ENCODE data around the gene PTPRC.

PTPRC gene

DNA sequence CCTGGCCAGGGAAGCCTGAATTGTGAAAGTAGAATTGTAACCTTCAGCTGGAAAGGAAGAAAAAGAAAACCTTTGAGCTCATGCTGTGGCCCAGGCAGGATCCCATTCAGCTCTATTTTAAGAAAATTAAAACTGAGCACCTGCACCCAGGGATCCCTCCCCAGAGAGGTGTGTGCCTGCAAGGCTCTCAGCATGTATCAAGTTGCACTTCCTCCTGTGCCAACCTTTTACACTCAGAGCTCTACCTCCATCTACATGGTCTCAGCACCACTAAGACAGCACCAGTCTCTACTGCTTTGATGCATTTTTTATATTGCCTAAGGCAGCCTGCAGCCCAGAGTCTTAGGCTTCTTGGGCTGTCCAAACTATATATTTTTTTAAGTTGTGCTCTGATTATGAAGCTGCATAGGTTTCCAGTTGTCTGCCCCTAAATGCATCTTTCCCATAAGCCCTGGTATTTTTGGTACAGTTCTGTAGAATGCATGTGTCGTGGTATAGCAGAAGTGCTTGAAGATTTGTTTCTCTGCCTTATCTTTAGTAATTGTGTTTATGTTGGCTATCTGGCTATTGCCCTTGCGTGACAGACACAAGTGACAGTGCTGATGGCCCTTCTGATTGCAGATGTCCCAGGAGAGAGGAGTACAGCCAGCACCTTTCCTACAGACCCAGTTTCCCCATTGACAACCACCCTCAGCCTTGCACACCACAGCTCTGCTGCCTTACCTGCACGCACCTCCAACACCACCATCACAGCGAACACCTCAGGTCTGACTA, 63.1 kb downstream of the PTPRC start:
- TF ChIP-seq FOXA1 (IDR thresholded peaks at IDR 0.05), result no peak
- TF ChIP-seq SP1 (IDR thresholded peaks at IDR 0.05), result no peak
- no peak for TF ChIP-seq TARDBP (IDR thresholded peaks at IDR 0.05)
- TF ChIP-seq FOXM1 (IDR thresholded peaks at IDR 0.05; ENCODE audit: borderline replicate concordance), result no peak
- TF ChIP-seq FOXK2 (IDR thresholded peaks at IDR 0.05), result no peak
- TF ChIP-seq ZNF384 (IDR thresholded peaks at IDR 0.05), result no peak
- TF ChIP-seq, protein P1, sequence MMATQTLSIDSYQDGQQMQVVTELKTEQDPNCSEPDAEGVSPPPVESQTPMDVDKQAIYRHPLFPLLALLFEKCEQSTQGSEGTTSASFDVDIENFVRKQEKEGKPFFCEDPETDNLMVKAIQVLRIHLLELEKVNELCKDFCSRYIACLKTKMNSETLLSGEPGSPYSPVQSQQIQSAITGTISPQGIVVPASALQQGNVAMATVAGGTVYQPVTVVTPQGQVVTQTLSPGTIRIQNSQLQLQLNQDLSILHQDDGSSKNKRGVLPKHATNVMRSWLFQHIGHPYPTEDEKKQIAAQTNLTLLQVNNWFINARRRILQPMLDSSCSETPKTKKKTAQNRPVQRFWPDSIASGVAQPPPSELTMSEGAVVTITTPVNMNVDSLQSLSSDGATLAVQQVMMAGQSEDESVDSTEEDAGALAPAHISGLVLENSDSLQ (IDR thresholded peaks at IDR 0.05), result no peak
- no peak for TF ChIP-seq SUZ12 (IDR thresholded peaks at IDR 0.05)
- no peak for TF ChIP-seq BHLHE40 (IDR thresholded peaks at IDR 0.05; ENCODE audit: borderline replicate concordance)
- TF ChIP-seq CTBP1 (IDR thresholded peaks at IDR 0.05; ENCODE audit: borderline replicate concordance), result no peak
- no peak for TF ChIP-seq L3MBTL2 (conservative IDR thresholded peaks at IDR 0.05)
- TF ChIP-seq HDGF (IDR thresholded peaks at IDR 0.05; ENCODE audit: borderline replicate concordance), result no peak
- TF ChIP-seq NFRKB (IDR thresholded peaks at IDR 0.05), result no peak
- ChIA-PET CTCF (no interaction called here), POLR2A (no interaction called here)
- DNase-seq (ENCODE audit: extremely low spot score), result no peak

DNA sequence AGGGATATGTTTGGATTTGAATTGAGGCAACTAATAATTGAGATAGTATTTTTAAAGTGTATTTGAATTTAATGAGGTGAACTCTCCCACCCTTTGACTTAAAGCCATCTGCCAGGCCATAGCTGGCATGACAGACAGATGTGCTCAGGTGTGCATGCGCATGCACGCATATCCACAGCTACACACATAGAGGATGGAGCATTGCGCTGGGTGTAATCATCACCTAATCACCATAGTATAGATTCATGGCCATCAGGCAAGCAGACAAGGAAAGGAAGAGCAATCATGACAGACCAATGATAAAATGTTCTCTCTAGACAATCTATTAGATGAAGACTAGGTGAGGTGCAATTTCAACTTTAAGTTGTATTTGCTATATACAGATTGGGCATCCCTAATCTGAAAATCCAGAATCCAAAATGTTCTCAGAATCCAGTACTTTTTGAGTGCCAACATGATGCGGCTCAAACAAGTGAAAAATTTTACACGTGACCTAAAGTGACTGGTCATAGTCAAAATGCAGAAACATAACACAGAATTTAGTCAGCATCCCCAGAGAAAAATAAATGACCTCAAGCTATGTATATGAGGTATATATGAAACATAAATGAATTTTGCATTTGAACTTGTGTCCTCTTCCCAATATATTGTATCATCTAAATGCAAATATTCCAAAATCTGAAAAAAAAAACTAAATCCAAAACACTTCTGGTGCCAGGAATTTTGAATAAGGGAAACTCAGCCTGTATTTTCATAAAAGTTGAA, 70.1 kb downstream of the PTPRC start:
- TF ChIP-seq, protein P1 (IDR thresholded peaks at IDR 0.05), result no peak
- no peak for TF ChIP-seq L3MBTL2 (conservative IDR thresholded peaks at IDR 0.05)
- TF ChIP-seq ELF4 (IDR thresholded peaks at IDR 0.05), result no peak
- CTCF ChIA-PET, result no interaction called here

DNA sequence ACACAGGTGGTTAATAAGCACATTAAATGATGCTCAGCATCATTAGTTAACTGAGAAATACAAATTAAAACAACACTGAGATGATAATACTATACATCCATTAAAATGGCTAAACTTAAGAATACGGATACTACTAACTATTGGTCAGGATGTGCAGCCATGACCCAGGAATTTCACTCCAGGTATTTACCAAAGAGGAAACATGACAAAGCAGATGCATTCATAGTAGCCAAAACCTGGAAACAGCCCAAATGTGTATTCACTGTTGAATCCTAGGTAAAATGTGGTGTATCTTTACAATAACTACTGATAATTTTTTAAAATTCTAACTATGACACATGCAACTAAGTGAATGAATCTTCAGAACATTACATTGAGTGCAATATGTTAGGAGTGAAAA, 73.0 kb downstream of the PTPRC start:
- DNase-seq (ENCODE audit: extremely low spot score), result no peak
- POLR2A ChIA-PET, result no interaction called here
- CTCF ChIA-PET, result no interaction called here
- no peak for TF ChIP-seq LEF1 (IDR thresholded peaks at IDR 0.05; ENCODE audit: borderline replicate concordance)
- TF ChIP-seq HDGF (IDR thresholded peaks at IDR 0.05; ENCODE audit: borderline replicate concordance), result no peak
- TF ChIP-seq ZNF384 (IDR thresholded peaks at IDR 0.05), result no peak
- TF ChIP-seq FOXK2 (IDR thresholded peaks at IDR 0.05), result no peak
- TF ChIP-seq ARNT (IDR thresholded peaks at IDR 0.05), result no peak
- no peak for TF ChIP-seq CTBP1 (IDR thresholded peaks at IDR 0.05; ENCODE audit: borderline replicate concordance)
- TF ChIP-seq NFRKB (IDR thresholded peaks at IDR 0.05), result no peak

More for the DNA sequence above, 70.1 kb downstream of the PTPRC start:
- DNase-seq (ENCODE audit: extremely low spot score), result no peak
- POLR2A ChIA-PET, result no interaction called here

DNA sequence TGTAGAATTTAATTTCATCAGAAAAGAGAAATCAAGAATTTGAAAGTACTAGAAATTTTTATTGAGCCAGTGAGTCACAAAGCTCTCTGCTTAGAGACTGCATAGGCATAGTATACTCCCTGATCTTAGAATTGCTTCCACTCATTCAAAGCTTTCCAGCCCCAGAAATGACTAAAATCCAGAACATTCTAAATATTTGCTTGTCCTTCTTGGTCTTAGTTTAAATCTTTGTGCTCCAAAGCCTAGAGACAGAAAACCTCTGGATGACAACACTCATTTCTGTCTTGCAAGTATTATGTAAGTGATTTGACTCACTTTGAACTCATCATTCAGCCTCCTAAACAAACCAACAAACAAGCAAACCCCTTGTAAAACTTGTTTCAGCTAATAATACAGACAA, 74.2 kb downstream of the PTPRC start:
- no peak for TF ChIP-seq SUZ12 (IDR thresholded peaks at IDR 0.05)
- no peak for TF ChIP-seq SP1 (IDR thresholded peaks at IDR 0.05)
- TF ChIP-seq ZNF384 (IDR thresholded peaks at IDR 0.05), result no peak
- TF ChIP-seq, protein P1 (IDR thresholded peaks at IDR 0.05), result no peak
- TF ChIP-seq FOXA1 (IDR thresholded peaks at IDR 0.05), result no peak
- TF ChIP-seq LEF1 (IDR thresholded peaks at IDR 0.05; ENCODE audit: borderline replicate concordance), result no peak
- no peak for TF ChIP-seq ARNT (IDR thresholded peaks at IDR 0.05)
- no peak for TF ChIP-seq FOXK2 (IDR thresholded peaks at IDR 0.05)
- TF ChIP-seq CTBP1 (IDR thresholded peaks at IDR 0.05; ENCODE audit: borderline replicate concordance), result no peak
- TF ChIP-seq NFRKB (IDR thresholded peaks at IDR 0.05), result no peak
- TF ChIP-seq TARDBP (IDR thresholded peaks at IDR 0.05), result no peak
- TF ChIP-seq BHLHE40 (IDR thresholded peaks at IDR 0.05; ENCODE audit: borderline replicate concordance), result no peak
- TF ChIP-seq L3MBTL2 (conservative IDR thresholded peaks at IDR 0.05), result no peak
- TF ChIP-seq HDGF (IDR thresholded peaks at IDR 0.05; ENCODE audit: borderline replicate concordance), result no peak
- TF ChIP-seq ELF4 (IDR thresholded peaks at IDR 0.05), result no peak
- ChIA-PET POLR2A (no interaction called here), CTCF (no interaction called here)
- DNase-seq (ENCODE audit: extremely low spot score), result no peak

DNA sequence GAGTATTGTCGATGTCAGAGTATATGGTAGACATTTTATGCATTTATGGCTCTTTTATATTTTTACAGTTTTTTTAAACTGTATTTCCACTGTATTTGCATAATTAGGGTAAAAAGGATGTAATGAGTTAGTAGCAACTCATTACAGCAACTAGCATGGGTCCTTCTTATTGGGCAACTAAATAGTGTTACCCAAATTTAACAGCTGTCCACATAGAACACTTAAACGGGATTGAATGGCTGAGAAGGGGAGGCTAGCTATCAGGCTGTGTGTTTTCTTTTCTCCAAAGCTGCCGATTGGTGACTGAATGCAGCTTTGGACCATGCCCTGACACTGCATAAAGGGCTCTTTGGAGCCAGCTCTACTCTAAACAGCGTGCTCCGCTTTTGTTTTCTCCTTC, 75.4 kb downstream of the PTPRC start:
- DNase-seq (ENCODE audit: extremely low spot score), result no peak
- TF ChIP-seq L3MBTL2 (conservative IDR thresholded peaks at IDR 0.05), result no peak
- TF ChIP-seq CTBP1 (IDR thresholded peaks at IDR 0.05; ENCODE audit: borderline replicate concordance), result no peak
- no peak for TF ChIP-seq BHLHE40 (IDR thresholded peaks at IDR 0.05; ENCODE audit: borderline replicate concordance)
- ChIA-PET CTCF (no interaction called here), POLR2A (no interaction called here)

DNA sequence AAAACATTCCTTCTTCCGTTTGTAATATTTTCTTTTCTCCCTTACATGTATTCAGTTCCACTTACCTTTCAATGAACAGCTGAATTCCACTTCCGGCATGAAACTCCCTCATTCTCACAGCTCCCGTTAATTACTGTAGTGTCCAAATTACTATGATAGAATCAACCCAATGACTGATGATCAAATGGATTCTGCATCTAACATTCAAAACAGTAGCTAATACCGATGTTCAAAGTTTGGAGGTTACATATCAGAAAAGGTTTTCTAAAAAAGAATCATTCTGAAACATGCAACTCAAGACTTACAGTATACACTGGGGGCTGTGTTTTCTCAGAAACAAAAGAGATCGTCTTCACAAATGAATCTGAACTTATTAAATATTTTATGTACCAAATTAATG, 77.2 kb downstream of the PTPRC start:
- DNase-seq (ENCODE audit: extremely low spot score), result no peak
- TF ChIP-seq, protein P1 (IDR thresholded peaks at IDR 0.05), result no peak
- TF ChIP-seq FOXM1 (IDR thresholded peaks at IDR 0.05; ENCODE audit: borderline replicate concordance) (no peak), HDGF (IDR thresholded peaks at IDR 0.05; ENCODE audit: borderline replicate concordance) (no peak), NFRKB (IDR thresholded peaks at IDR 0.05) (no peak), ZNF384 (IDR thresholded peaks at IDR 0.05) (no peak), ARNT (IDR thresholded peaks at IDR 0.05) (no peak), ELF4 (IDR thresholded peaks at IDR 0.05) (no peak), BHLHE40 (IDR thresholded peaks at IDR 0.05; ENCODE audit: borderline replicate concordance) (no peak), SP1 (IDR thresholded peaks at IDR 0.05) (no peak), SUZ12 (IDR thresholded peaks at IDR 0.05) (no peak), LEF1 (IDR thresholded peaks at IDR 0.05; ENCODE audit: borderline replicate concordance) (no peak), L3MBTL2 (conservative IDR thresholded peaks at IDR 0.05) (no peak), CTBP1 (IDR thresholded peaks at IDR 0.05; ENCODE audit: borderline replicate concordance) (no peak), FOXK2 (IDR thresholded peaks at IDR 0.05) (no peak)
- POLR2A ChIA-PET, result no interaction called here
- CTCF ChIA-PET, result no interaction called here

All from HEK293T (cell line).